Neural cell (in vitro differentiated cells): Measurements from ENCODE around the gene SIVA1. TPM values are rescaled to one million over a fixed set of nuclear protein-coding genes. Genes with fewer than 3 reads are reported as not detected.
"Not testable (repeated sequence)": the region's sequence is repeated elsewhere in the genome, so short reads cannot be mapped to it uniquely, and the experiment has no call there.

Source experiments
- H2AFZ ChIP-seq: fragments of 200-600, 300-800 bp; sonication (generic), shearing (Covaris generic); 2 replicates; pipeline ENCODE4 v1.6.0; 2014; ENCODE audit warnings: low read depth, mild to moderate bottlenecking, antibody characterized with exemption, low read length, moderate library complexity
- H3F3A ChIP-seq: fragments of 200-600 bp; shearing (Covaris generic); 2 replicates; pipeline ENCODE4 v1.6.1; 2016; ENCODE audit warnings: mild to moderate bottlenecking, moderate library complexity, mixed read lengths, antibody characterized with exemption, low read length; ENCODE audit not compliant: insufficient read depth, poor library complexity, severe bottlenecking
- H3K27ac ChIP-seq: fragments of 200-600, 300-800 bp; sonication (generic), shearing (Covaris generic); 2 replicates; pipeline ENCODE4 v1.5.1; 2014; ENCODE audit warnings: mild to moderate bottlenecking, low read length, moderate library complexity
- H3K27me3 ChIP-seq: fragments of 300-800, 200-600 bp; sonication (generic), shearing (Covaris generic); 2 replicates; pipeline ENCODE4 v1.6.0; 2014; ENCODE audit warnings: mild to moderate bottlenecking, low read depth, low read length, moderate library complexity; ENCODE audit not compliant: insufficient read depth
- H3K36me3 ChIP-seq: fragments of 300-800, 200-600 bp; sonication (generic), shearing (Covaris generic); 2 replicates; pipeline ENCODE4 v1.5.1; 2014; ENCODE audit warnings: mild to moderate bottlenecking, antibody characterized with exemption, low read length, moderate library complexity; ENCODE audit not compliant: insufficient read depth
- H3K4me2 ChIP-seq: fragments of 300-800, 200-600 bp; sonication (generic), shearing (Covaris generic); 2 replicates; pipeline ENCODE4 v1.6.0; 2014; ENCODE audit warnings: mild to moderate bottlenecking, low read length
- H3K4me3 ChIP-seq: fragments of 300-800, 200-600 bp; sonication (generic), shearing (Covaris generic); 2 replicates; pipeline ENCODE4 v1.5.1; 2014; ENCODE audit warnings: mild to moderate bottlenecking, low read length, moderate library complexity
- H3K79me2 ChIP-seq: fragments of 200-600 bp; shearing (Covaris generic); replicated peaks from 2 replicates; pipeline ENCODE4 v1.6.0; 2014; ENCODE audit warnings: mild to moderate bottlenecking, low read length, moderate library complexity; ENCODE audit not compliant: insufficient read depth
- H3K9ac ChIP-seq: fragments of 300-800, 200-600 bp; sonication (generic), shearing (Covaris generic); 2 replicates; pipeline ENCODE4 v1.6.1; 2016; ENCODE audit warnings: mild to moderate bottlenecking, low read length, mixed read lengths
- H3K9me2 ChIP-seq: fragments of 200-600 bp; shearing (Covaris generic); 2 replicates; pipeline ENCODE4 v1.6.1; 2016; ENCODE audit warnings: mild to moderate bottlenecking, low read length, mixed read lengths; ENCODE audit not compliant: insufficient read depth
- H3K9me3 ChIP-seq: fragments of 200-600, 300-800 bp; sonication (generic), shearing (Covaris generic); 2 replicates; pipeline ENCODE4 v1.6.1; 2016; ENCODE audit warnings: mild to moderate bottlenecking, mixed run types, low read length, moderate library complexity, mixed read lengths
- H4K20me1 ChIP-seq: fragments of 200-600 bp; shearing (Covaris generic); 2 replicates; pipeline ENCODE4 v1.6.1; 2016; ENCODE audit warnings: mild to moderate bottlenecking, mixed run types; ENCODE audit not compliant: insufficient read depth
- CTCF ChIP-seq: fragments of 450-650 bp; IDR thresholded peaks from 2 replicates; pipeline ENCODE4 v1.5.1; 2014; ENCODE audit warnings: antibody characterized with exemption, mild to moderate bottlenecking, moderate library complexity; ENCODE audit not compliant: poor library complexity, severe bottlenecking
- EP300 ChIP-seq: fragments of 450-650 bp; conservative IDR thresholded peaks from 2 replicates; pipeline ENCODE4 v1.6.1; 2014; ENCODE audit warnings: antibody characterized with exemption, mild to moderate bottlenecking, moderate library complexity; ENCODE audit not compliant: poor library complexity, severe bottlenecking
- EZH2 ChIP-seq: fragments of 200-600, 300-800 bp; shearing (Covaris generic), sonication (generic); IDR thresholded peaks from 2 replicates; pipeline ENCODE4 v1.6.1; 2014; ENCODE audit warnings: antibody characterized with exemption, low read length, borderline replicate concordance, mild to moderate bottlenecking; ENCODE audit not compliant: insufficient read depth, poor library complexity, severe bottlenecking
- MXI1 ChIP-seq: fragments of 450-650 bp; conservative IDR thresholded peaks from 2 replicates; pipeline ENCODE4 v1.6.1; 2014; ENCODE audit warnings: antibody characterized with exemption, mild to moderate bottlenecking; ENCODE audit not compliant: poor library complexity, severe bottlenecking
- POLR2AphosphoS5 ChIP-seq: IDR thresholded peaks from 2 replicates; pipeline ENCODE4 v1.6.1; 2012
- RAD21 ChIP-seq: fragments of 450-650 bp; conservative IDR thresholded peaks from 2 replicates; pipeline ENCODE4 v1.6.1; 2014; ENCODE audit warnings: antibody characterized with exemption, mild to moderate bottlenecking, moderate library complexity
- REST ChIP-seq: IDR thresholded peaks from 2 replicates; pipeline ENCODE4 v1.6.1; 2012; ENCODE audit warnings: borderline replicate concordance
- SMC3 ChIP-seq: fragments of 450-650 bp; conservative IDR thresholded peaks from 2 replicates; pipeline ENCODE4 v1.6.1; 2014; ENCODE audit warnings: antibody characterized with exemption, mild to moderate bottlenecking, moderate library complexity; ENCODE audit not compliant: poor library complexity
- TAF1 ChIP-seq: IDR thresholded peaks from 2 replicates; pipeline ENCODE4 v1.6.1; 2012; ENCODE audit warnings: low read depth
- polyA plus RNA-seq: library from polyadenylated mRNA; depleted of rRNA; stranded (reverse); fragments of >200 nt; gene quantifications from 2 replicates; pipeline ENCODE4 v1.2.3, GENCODE V29; 2014

SIVA1 gene
- polyA plus RNA-seq, 1 donor from 2014 or later: 180 TPM

DNA sequence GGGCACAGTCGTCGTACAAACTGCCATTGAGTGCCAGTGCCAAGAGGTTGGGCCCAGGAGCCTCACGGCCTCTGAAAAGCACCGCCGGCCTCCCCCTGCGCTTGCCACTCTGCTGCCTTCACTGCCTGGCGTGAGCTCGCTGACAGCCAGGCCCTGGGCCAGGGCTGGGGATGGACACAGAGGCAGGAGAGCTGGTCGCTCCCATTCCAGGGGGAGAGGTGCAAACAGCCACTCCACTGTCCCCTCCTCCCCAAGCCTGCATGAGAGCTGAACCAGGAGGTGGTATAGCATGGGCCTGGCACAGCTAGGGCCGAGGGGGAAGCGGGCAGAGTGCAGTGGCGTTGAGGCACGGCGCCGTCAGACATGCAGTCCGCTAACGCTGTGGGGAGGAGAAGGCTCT is 24.3 kb upstream of the SIVA1 start:
- Histone ChIP-seq H3K27ac (no peak overlapping the region), H3K9me2 (no peaks in the 10 kb centered on the region), H3K9me3 (no peaks in the 10 kb centered on the region), H2AFZ (no peak overlapping the region), H3K79me2 (no peaks in the 10 kb centered on the region), H3K27me3 (peaks cover 3% of the 10 kb centered on the region), H3K9ac (no peak overlapping the region), H4K20me1 (no peaks in the 10 kb centered on the region), H3K36me3 (no peaks in the 10 kb centered on the region), H3K4me3 (no peak overlapping the region), H3F3A (no peaks in the 10 kb centered on the region), H3K4me2 (no peak overlapping the region)
- TF ChIP-seq REST (no peak), POLR2AphosphoS5 (no peak), EZH2 (no peak), SMC3 (no peak), CTCF (no peak), TAF1 (no peak), MXI1 (no peak), EP300 (no peak), RAD21 (no peak)

DNA sequence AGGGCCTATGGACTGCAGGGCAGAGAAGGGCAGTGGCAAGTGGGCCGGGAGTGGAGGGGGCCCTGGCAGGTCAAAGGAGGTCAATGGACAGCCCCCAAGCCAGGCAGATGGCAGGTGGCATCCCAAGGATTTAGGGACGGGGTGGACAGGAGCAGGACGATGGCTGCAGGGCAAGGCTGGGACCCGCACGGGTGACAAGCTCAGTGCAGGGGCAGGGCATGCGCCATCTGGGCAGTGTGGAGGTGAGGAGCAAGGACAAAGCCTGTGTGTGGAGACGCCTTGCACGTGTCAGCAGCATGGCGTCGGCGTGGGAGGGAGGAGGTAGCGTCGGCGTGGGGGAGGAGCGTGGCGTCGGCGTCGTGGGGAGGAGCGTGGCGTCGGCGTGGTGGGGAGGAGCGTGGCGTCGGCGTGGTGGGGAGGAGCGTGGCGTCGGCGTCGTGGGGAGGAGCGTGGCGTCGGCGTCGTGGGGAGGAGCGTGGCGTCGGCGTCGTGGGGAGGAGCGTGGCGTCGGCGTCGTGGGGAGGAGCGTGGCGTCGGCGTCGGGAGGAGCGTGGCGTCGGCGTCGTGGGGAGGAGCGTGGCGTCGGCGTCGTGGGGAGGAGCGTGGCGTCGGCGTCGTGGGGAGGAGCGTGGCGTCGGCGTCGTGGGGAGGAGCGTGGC is 23.6 kb upstream of the SIVA1 start:
- not testable (repeated sequence) for H4K20me1 ChIP-seq, H3K9me3 ChIP-seq, H3K4me3 ChIP-seq, H3K9me2 ChIP-seq, H3F3A ChIP-seq, H3K36me3 ChIP-seq, H3K79me2 ChIP-seq, H2AFZ ChIP-seq, H3K27ac ChIP-seq, H3K27me3 ChIP-seq, H3K9ac ChIP-seq, H3K4me2 ChIP-seq

GRCh38 chr14:104729835-104730181 is 23.1 kb upstream of the SIVA1 start:
- no peak overlapping the region for H3K4me2 ChIP-seq
- H3K27ac ChIP-seq: no peak overlapping the region
- no peaks in the 10 kb centered on the region for H3K27me3 ChIP-seq
- H4K20me1 ChIP-seq: no peaks in the 10 kb centered on the region
- no peaks in the 10 kb centered on the region for H3K36me3 ChIP-seq
- TF ChIP-seq MXI1 (no peak), EP300 (no peak), EZH2 (no peak), POLR2AphosphoS5 (no peak), RAD21 (no peak), TAF1 (no peak), SMC3 (no peak), CTCF (no peak), REST (no peak)
- H2AFZ ChIP-seq: no peak overlapping the region
- no peaks in the 10 kb centered on the region for H3K79me2 ChIP-seq
- no peaks in the 10 kb centered on the region for H3K9me3 ChIP-seq
- no peaks in the 10 kb centered on the region for H3K9me2 ChIP-seq
- H3K4me3 ChIP-seq: no peak overlapping the region
- no peak overlapping the region for H3K9ac ChIP-seq
- no peaks in the 10 kb centered on the region for H3F3A ChIP-seq
